HCT116 (cell line): ENCODE data around the gene MYOT. TPM values are rescaled to one million over a fixed set of nuclear protein-coding genes. Genes with fewer than 3 reads are reported as not detected.

Source experiments
- ATAC-seq: fragments of 200-7000 bp; cut with Tn5 transposase; 2 replicates; pipeline ENCODE4 v1.9.1; 2020; ENCODE audit warnings: mild to moderate bottlenecking, moderate library complexity
- BruUV-seq: library from RNA; stranded (reverse); fragments of 400-500 nt; replicated peaks from 2 replicates; lab custom pipeline; 2021; lab: Mats Ljungman, UMichigan
- CTCF ChIA-PET: fragments of 300-600 bp; sonication (Branson Sonifier 250); formaldehyde crosslinking; loops from one replicate; lab custom pipeline; 2021; ENCODE audit warnings: antibody characterized with exemption; lab: Charles Lee
- POLR2A ChIA-PET: fragments of 300-600, 350-600 bp; sonication (Branson Sonifier 250); formaldehyde crosslinking; loops from one replicate; lab custom pipeline; 2021; ENCODE audit warnings: antibody characterized with exemption; lab: Charles Lee
- RAD21 ChIA-PET, 2 experiments: fragments of 300-600 bp; sonication (Branson Sonifier 250); formaldehyde crosslinking; loops; one replicate each; lab custom pipeline; 2023; ENCODE audit warnings: low total read pairs in 2 of 2; ENCODE audit not compliant: uncharacterized antibody in 2 of 2, unreplicated experiment in 2 of 2, low non-redundant PET in 1 of 2; lab: Charles Lee
- DNase-seq: peaks from one replicate; pipeline ENCODE4 v3.0.0-alpha.2; 2010; ENCODE audit warnings: low read depth, low spot score
- H2AFZ ChIP-seq: fragments of 200-600 bp; shearing (Covaris generic), sonication (generic); 2 replicates; pipeline ENCODE4 v1.6.1; 2017; ENCODE audit warnings: low read depth, mixed run types, mixed read lengths, antibody characterized with exemption, low read length; ENCODE audit not compliant: poor library complexity, severe bottlenecking
- H3K27ac ChIP-seq: 2 replicates; pipeline ENCODE4 v1.5.1; 2012; ENCODE audit warnings: low read depth, low read length
- H3K27me3 ChIP-seq: fragments of 200-600 bp; sonication (generic); 2 replicates; pipeline ENCODE4 v1.6.1; 2016; ENCODE audit warnings: mixed run types, low read length, mixed read lengths; ENCODE audit not compliant: insufficient read depth
- H3K36me3 ChIP-seq, 2 experiments: fragments of 200-500 bp in 1 of 2; fragments of 200-600 bp in 1 of 2; sonication (Bioruptor generic) in 1 of 2; sonication (generic) in 1 of 2; 2 replicates each; pipeline versions ENCODE4 v1.5.1 to v1.6.1; 2014 to 2016; ENCODE audit warnings: low read length in 2 of 2, inconsistent platforms in 1 of 2, mixed read lengths in 1 of 2, mixed run types in 1 of 2; ENCODE audit not compliant: insufficient read depth in 2 of 2, control insufficient read depth in 1 of 2
- H3K4me1 ChIP-seq, 2 experiments: fragments of 200-600 bp in 1 of 2; sonication (generic) in 1 of 2; 2 replicates each; pipeline versions ENCODE4 v1.5.1 to v1.6.1; 2012 to 2017; ENCODE audit warnings: low read length in 2 of 2, inconsistent platforms in 1 of 2, mild to moderate bottlenecking in 1 of 2, mixed read lengths in 1 of 2, mixed run types in 1 of 2, moderate library complexity in 1 of 2; ENCODE audit not compliant: insufficient read depth in 2 of 2, control insufficient read depth in 1 of 2
- H3K4me2 ChIP-seq: fragments of 200-600 bp; sonication (generic); 2 replicates; pipeline ENCODE4 v1.6.1; 2017; ENCODE audit warnings: mixed run types, low read length, mixed read lengths
- H3K4me3 ChIP-seq, 2 experiments: fragments of 200-600 bp in 1 of 2; sonication (generic) in 1 of 2; replicated peaks in 1 of 2; 2 replicates each; pipeline ENCODE4 v1.5.1; 2011 to 2016; ENCODE audit warnings: low read length in 2 of 2, control low read depth in 1 of 2, low read depth in 1 of 2, mild to moderate bottlenecking in 1 of 2, mixed read lengths in 1 of 2, mixed run types in 1 of 2
- H3K79me2 ChIP-seq: fragments of 200-600 bp; sonication (generic); 2 replicates; pipeline ENCODE4 v1.6.1; 2017; ENCODE audit warnings: mild to moderate bottlenecking, mixed run types, low read length, moderate library complexity, mixed read lengths; ENCODE audit not compliant: insufficient read depth
- H3K9ac ChIP-seq: fragments of 200-600 bp; sonication (generic); 2 replicates; pipeline ENCODE4 v1.6.1; 2016; ENCODE audit warnings: low read length, mixed read lengths
- H3K9me2 ChIP-seq: fragments of 200-600 bp; sonication (generic), shearing (Covaris generic); 2 replicates; pipeline ENCODE4 v1.6.1; 2017; ENCODE audit warnings: mixed run types, mild to moderate bottlenecking, moderate library complexity; ENCODE audit not compliant: insufficient read depth
- H3K9me3 ChIP-seq, 2 experiments: fragments of 200-500 bp in 1 of 2; fragments of 200-600 bp in 1 of 2; sonication (Bioruptor generic) in 1 of 2; sonication (generic) in 1 of 2; 2 replicates each; pipeline ENCODE4 v1.6.1; 2014 to 2017; ENCODE audit warnings: low read length in 2 of 2, mixed read lengths in 2 of 2, inconsistent platforms in 1 of 2, low read depth in 1 of 2, mild to moderate bottlenecking in 1 of 2, mixed run types in 1 of 2, moderate library complexity in 1 of 2; ENCODE audit not compliant: control insufficient read depth in 1 of 2, insufficient read depth in 1 of 2
- H4K20me1 ChIP-seq: fragments of 200-600 bp; sonication (generic), shearing (Covaris generic); 2 replicates; pipeline ENCODE4 v1.6.1; 2017; ENCODE audit warnings: mixed run types, mild to moderate bottlenecking, moderate library complexity; ENCODE audit not compliant: insufficient read depth
- CEBPB ChIP-seq: IDR thresholded peaks from 2 replicates; pipeline ENCODE4 v1.6.1; 2012; ENCODE audit warnings: low read depth
- ELF1 ChIP-seq: IDR thresholded peaks from 2 replicates; pipeline ENCODE4 v1.6.1; 2012; ENCODE audit warnings: low read depth, borderline replicate concordance
- MAX ChIP-seq: IDR thresholded peaks from 2 replicates; pipeline ENCODE4 v1.6.1; 2012
- POLR2A ChIP-seq: IDR thresholded peaks from 2 replicates; pipeline ENCODE4 v1.7.0; 2011; ENCODE audit warnings: borderline replicate concordance; ENCODE audit not compliant: insufficient read depth, insufficient read length; ENCODE audit errors: extremely low read depth
- POLR2AphosphoS5 ChIP-seq: IDR thresholded peaks from 2 replicates; pipeline ENCODE4 v1.6.1; 2011; ENCODE audit warnings: mild to moderate bottlenecking, low read depth, low read length, moderate library complexity
- REST ChIP-seq: IDR thresholded peaks from 2 replicates; pipeline ENCODE4 v1.6.1; 2012; ENCODE audit warnings: low read depth
- TCF7L2 ChIP-seq: IDR thresholded peaks from 2 replicates; pipeline ENCODE4 v1.7.0; 2011; ENCODE audit warnings: borderline replicate concordance, inconsistent platforms; ENCODE audit not compliant: insufficient read depth, insufficient read length; ENCODE audit errors: extremely low read depth
- ZFX ChIP-seq: fragments of 450-650 bp; IDR thresholded peaks from 2 replicates; pipeline ENCODE4 v1.6.1; 2017
- intact Hi-C: fragments of 100-400 bp; cut with micrococcal nuclease; formaldehyde crosslinking; loops from 2 replicates; pipeline ENCODE4 v1.10.0; 2022
- total RNA-seq: library from RNA; stranded (reverse); gene quantifications from one replicate; pipeline ENCODE4 v1.2.1, GENCODE V29; 2021; ENCODE audit not compliant: unreplicated experiment
- TF ChIP-seq, protein P1 (sequence below), 3 experiments: fragments of 200-600 bp in 1 of 3; sonication (generic) in 1 of 3; IDR thresholded peaks in 2 of 3; conservative IDR thresholded peaks in 1 of 3; 2 replicates each; pipeline ENCODE4 v1.5.1; 2012 to 2017; ENCODE audit warnings: low read depth in 2 of 3, low read length in 2 of 3, antibody characterized with exemption in 1 of 3, borderline replicate concordance in 1 of 3, control low read depth in 1 of 3, mild to moderate bottlenecking in 1 of 3, mixed read lengths in 1 of 3, mixed run types in 1 of 3, moderate library complexity in 1 of 3; ENCODE audit not compliant: insufficient read depth in 1 of 3

MYOT gene
- total RNA-seq, 1 experiment from 2014 or later = not detected

DNA sequence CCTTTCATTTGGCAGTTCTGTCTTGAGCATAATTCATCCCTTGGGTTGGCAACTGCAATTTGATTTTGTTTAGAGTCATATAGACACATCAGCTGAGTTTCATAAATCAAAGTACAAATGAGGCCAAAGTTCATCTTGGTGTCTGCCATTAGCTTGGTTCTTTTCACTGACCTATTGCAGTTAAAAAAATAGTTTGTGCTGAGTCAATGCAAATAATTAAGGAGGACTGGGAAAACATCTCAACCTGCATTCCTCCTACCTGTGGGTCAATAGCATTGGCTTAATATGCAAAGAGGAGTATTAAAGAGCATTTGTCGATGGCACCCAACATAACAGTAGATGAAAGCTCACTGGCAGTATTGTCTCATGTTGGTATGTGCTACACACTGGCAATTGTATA lies 23.2 kb downstream of the MYOT start (continued):
- no peak for TF ChIP-seq MAX
- no peak for TF ChIP-seq POLR2AphosphoS5
- TF ChIP-seq ZFX = no peak
- no peak for TF ChIP-seq REST
- TF ChIP-seq ELF1 = no peak
- no peak for TF ChIP-seq POLR2A
- no peak for TF ChIP-seq TCF7L2

DNA sequence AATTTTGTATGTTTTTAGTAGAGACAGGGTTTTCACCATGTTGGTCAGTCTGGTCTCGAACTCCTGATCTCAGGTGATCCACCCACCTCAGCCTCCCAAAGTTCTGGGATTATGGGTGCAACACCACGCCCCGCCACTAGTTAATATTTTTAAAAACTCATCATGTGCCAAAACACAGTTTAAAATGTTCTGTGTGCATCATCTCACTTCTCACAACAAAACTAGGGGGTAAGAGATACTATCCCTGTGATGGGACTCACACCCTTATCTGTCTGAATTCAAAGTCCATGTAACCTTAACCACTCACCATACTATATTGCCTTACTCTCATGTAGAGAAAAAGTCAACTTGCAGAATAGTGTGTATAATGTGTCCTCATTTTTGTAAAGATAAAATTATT lies 24.2 kb downstream of the MYOT start:
- H3K9ac ChIP-seq = no peak overlapping the region
- H2AFZ ChIP-seq = peak overlapping the region; percentile 82
- RAD21 ChIA-PET = no interaction called here
- H3K4me1 ChIP-seq = no peaks in the 10 kb centered on the region
- no TSS peak for BruUV-seq
- H3K36me3 ChIP-seq = no peaks in the 10 kb centered on the region
- no peaks in the 10 kb centered on the region for H3K79me2 ChIP-seq
- no peak overlapping the region for H3K27ac ChIP-seq
- peak; percentile 72 for ATAC-seq
- no peaks in the 10 kb centered on the region for H3K27me3 ChIP-seq
- no peak for DNase-seq
- CTCF ChIA-PET = no interaction called here
- no peak overlapping the region for H3K4me2 ChIP-seq
- H3K9me2 ChIP-seq = no peaks in the 10 kb centered on the region
- no peaks in the 10 kb centered on the region for H4K20me1 ChIP-seq
- no peak for TF ChIP-seq CEBPB
- TF ChIP-seq, protein P1, sequence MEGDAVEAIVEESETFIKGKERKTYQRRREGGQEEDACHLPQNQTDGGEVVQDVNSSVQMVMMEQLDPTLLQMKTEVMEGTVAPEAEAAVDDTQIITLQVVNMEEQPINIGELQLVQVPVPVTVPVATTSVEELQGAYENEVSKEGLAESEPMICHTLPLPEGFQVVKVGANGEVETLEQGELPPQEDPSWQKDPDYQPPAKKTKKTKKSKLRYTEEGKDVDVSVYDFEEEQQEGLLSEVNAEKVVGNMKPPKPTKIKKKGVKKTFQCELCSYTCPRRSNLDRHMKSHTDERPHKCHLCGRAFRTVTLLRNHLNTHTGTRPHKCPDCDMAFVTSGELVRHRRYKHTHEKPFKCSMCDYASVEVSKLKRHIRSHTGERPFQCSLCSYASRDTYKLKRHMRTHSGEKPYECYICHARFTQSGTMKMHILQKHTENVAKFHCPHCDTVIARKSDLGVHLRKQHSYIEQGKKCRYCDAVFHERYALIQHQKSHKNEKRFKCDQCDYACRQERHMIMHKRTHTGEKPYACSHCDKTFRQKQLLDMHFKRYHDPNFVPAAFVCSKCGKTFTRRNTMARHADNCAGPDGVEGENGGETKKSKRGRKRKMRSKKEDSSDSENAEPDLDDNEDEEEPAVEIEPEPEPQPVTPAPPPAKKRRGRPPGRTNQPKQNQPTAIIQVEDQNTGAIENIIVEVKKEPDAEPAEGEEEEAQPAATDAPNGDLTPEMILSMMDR (IDR thresholded peaks at IDR 0.05 in 2 of 3, conservative IDR thresholded peaks at IDR 0.05 in 1 of 3; ENCODE audit: borderline replicate concordance in 1 of 3, insufficient read depth in 1 of 3, low read depth in 2 of 3, low read length in 2 of 3) = peak in 2 of 3 experiments; percentile 31 to 34; a peak in 3 of 6 replicates
- POLR2A ChIA-PET = no interaction called here
- H3K4me3 ChIP-seq = no peak overlapping the region
- no peaks in the 10 kb centered on the region for H3K9me3 ChIP-seq
- intact Hi-C loops = no loop called here
